SK-N-SH treated with all-trans-retinoic acid at 6 μM for 48 hours (cell line): ENCODE data around the gene PSMA5.

Experiments used
- ATAC-seq: fragments of 200-7000 bp; cut with Tn5 transposase; 3 replicates; pipeline ENCODE4 v1.9.1; 2020; ENCODE audit warnings: mild to moderate bottlenecking, moderate library complexity
- ARNTL ChIP-seq: fragments of 450-650 bp; formaldehyde crosslinking; IDR thresholded peaks from 2 replicates; pipeline ENCODE4 v1.5.0; 2020; ENCODE audit warnings: low read depth, mild to moderate bottlenecking, moderate library complexity, borderline replicate concordance
- CREB5 ChIP-seq: fragments of 250-450 bp; sonication (Bioruptor Pico); IDR thresholded peaks from 2 replicates; pipeline ENCODE4 v1.5.1; 2020; ENCODE audit warnings: low read depth, mild to moderate bottlenecking, moderate library complexity
- CSDC2 ChIP-seq: fragments of 250-450 bp; sonication (Bioruptor Pico); IDR thresholded peaks from 2 replicates; pipeline ENCODE4 v1.5.0; 2020; ENCODE audit warnings: mild to moderate bottlenecking, moderate library complexity
- CSRNP3 ChIP-seq: fragments of 250-450 bp; sonication (Bioruptor Pico); IDR thresholded peaks from 2 replicates; pipeline ENCODE4 v1.5.1; 2021; ENCODE audit warnings: mild to moderate bottlenecking, moderate library complexity
- ESRRG ChIP-seq: fragments of 250-450 bp; sonication (Bioruptor Pico); IDR thresholded peaks from 2 replicates; pipeline ENCODE4 v1.6.1; 2021; ENCODE audit warnings: mild to moderate bottlenecking
- GLIS3 ChIP-seq: fragments of 250-450 bp; sonication (Bioruptor Pico); IDR thresholded peaks from 2 replicates; pipeline ENCODE4 v1.5.0; 2020; ENCODE audit warnings: mild to moderate bottlenecking, moderate library complexity
- ISL1 ChIP-seq: fragments of 250-450 bp; sonication (Bioruptor Pico); IDR thresholded peaks from 2 replicates; pipeline ENCODE4 v2.1.2; 2022; ENCODE audit warnings: mild to moderate bottlenecking, moderate library complexity
- OSR1 ChIP-seq: fragments of 250-450 bp; sonication (Bioruptor Pico); IDR thresholded peaks from 2 replicates; pipeline ENCODE4 v1.8.0; 2022; ENCODE audit warnings: moderate library complexity, mild to moderate bottlenecking, inconsistent platforms
- PATZ1 ChIP-seq: fragments of 250-450 bp; sonication (Bioruptor Pico); IDR thresholded peaks from 2 replicates; pipeline ENCODE4 v1.8.0; 2020; ENCODE audit warnings: mild to moderate bottlenecking, moderate library complexity, borderline replicate concordance
- POU6F1 ChIP-seq: fragments of 250-450 bp; sonication (Bioruptor Pico); IDR thresholded peaks from 2 replicates; pipeline ENCODE4 v1.8.0; 2021; ENCODE audit warnings: low read depth, mild to moderate bottlenecking, moderate library complexity, borderline replicate concordance
- RARB ChIP-seq: fragments of 250-450 bp; sonication (Bioruptor Pico); IDR thresholded peaks from 2 replicates; pipeline ENCODE4 v1.8.0; 2021; ENCODE audit warnings: mild to moderate bottlenecking, moderate library complexity
- SNAI2 ChIP-seq: fragments of 250-450 bp; sonication (Bioruptor Pico); IDR thresholded peaks from 2 replicates; pipeline ENCODE4 v1.5.0; 2020; ENCODE audit warnings: mild to moderate bottlenecking, moderate library complexity
- TCF4 ChIP-seq: fragments of 250-450 bp; sonication (Bioruptor Pico); IDR thresholded peaks from 2 replicates; pipeline ENCODE4 v1.8.0; 2021; ENCODE audit warnings: mild to moderate bottlenecking, moderate library complexity, borderline replicate concordance
- TOX ChIP-seq: fragments of 250-450 bp; sonication (Bioruptor Pico); IDR thresholded peaks from 2 replicates; pipeline ENCODE4 v1.8.0; 2021; ENCODE audit warnings: mild to moderate bottlenecking, moderate library complexity, borderline replicate concordance
- ZC3H10 ChIP-seq: fragments of 250-450 bp; sonication (Bioruptor Pico); IDR thresholded peaks from 2 replicates; pipeline ENCODE4 v1.5.1; 2021; ENCODE audit warnings: mild to moderate bottlenecking, moderate library complexity
- ZFP30 ChIP-seq: fragments of 450-650 bp; formaldehyde crosslinking; IDR thresholded peaks from 2 replicates; pipeline ENCODE4 v1.5.0; 2022; ENCODE audit warnings: mild to moderate bottlenecking, moderate library complexity
- ZNF565 ChIP-seq: fragments of 450-650 bp; formaldehyde crosslinking; conservative IDR thresholded peaks from 2 replicates; pipeline ENCODE4 v1.5.0; 2020; ENCODE audit warnings: low read depth, mild to moderate bottlenecking, moderate library complexity
- ZNF70 ChIP-seq: fragments of 450-650 bp; formaldehyde crosslinking; IDR thresholded peaks from 2 replicates; pipeline ENCODE4 v1.5.0; 2020; ENCODE audit warnings: mild to moderate bottlenecking, moderate library complexity
- ZNF8 ChIP-seq: fragments of 450-650 bp; formaldehyde crosslinking; IDR thresholded peaks from 2 replicates; pipeline ENCODE4 v1.5.0; 2020; ENCODE audit warnings: mild to moderate bottlenecking, moderate library complexity

PSMA5 gene

GRCh38 chr1:109432336-109432735 is 6.1 kb upstream of the PSMA5 start:
- TF ChIP-seq CREB5 (CRISPR knock-in tag) (no peak), TCF4 (CRISPR knock-in tag) (no peak), PATZ1 (CRISPR knock-in tag) (no peak), OSR1 (CRISPR knock-in tag) (no peak)
- ATAC-seq = peak; percentile 35; the same call in 2 of the 3 replicates

GRCh38 chr1:109427171-109427467 is 871 bp upstream of the PSMA5 start:
- no peak for TF ChIP-seq ZFP30 (CRISPR knock-in tag)
- no peak for TF ChIP-seq TOX (CRISPR knock-in tag)
- TF ChIP-seq CREB5 (CRISPR knock-in tag) = no peak
- no peak for ATAC-seq

GRCh38 chr1:109425391-109426280 is 612 bp downstream of the PSMA5 start:
- ATAC-seq = peak; percentile 53
- TF ChIP-seq SNAI2 (CRISPR knock-in tag) (no peak), TOX (CRISPR knock-in tag) (no peak), GLIS3 (CRISPR knock-in tag) (no peak), PATZ1 (CRISPR knock-in tag) (no peak), OSR1 (CRISPR knock-in tag) (no peak), ZC3H10 (CRISPR knock-in tag) (no peak), ESRRG (no peak), CSRNP3 (CRISPR knock-in tag) (no peak), ZNF565 (CRISPR knock-in tag) (no peak), ZNF70 (CRISPR knock-in tag) (no peak), ZFP30 (CRISPR knock-in tag) (no peak), POU6F1 (CRISPR knock-in tag) (no peak), ISL1 (CRISPR knock-in tag) (no peak), ZNF8 (CRISPR knock-in tag) (no peak)

GRCh38 chr1:109423498-109423897 is 2.8 kb downstream of the PSMA5 start:
- TF ChIP-seq ISL1 (CRISPR knock-in tag) (no peak), OSR1 (CRISPR knock-in tag) (no peak), ZC3H10 (CRISPR knock-in tag) (no peak), ZNF8 (CRISPR knock-in tag) (no peak), CREB5 (CRISPR knock-in tag) (no peak), TCF4 (CRISPR knock-in tag) (no peak), RARB (CRISPR knock-in tag) (no peak), ZNF70 (CRISPR knock-in tag) (no peak), ARNTL (CRISPR knock-in tag) (no peak), CSDC2 (no peak), PATZ1 (CRISPR knock-in tag) (no peak), GLIS3 (CRISPR knock-in tag) (no peak), ESRRG (no peak)
- ATAC-seq = no peak
